ENCODE data around the gene MEI1. TPM values are rescaled to one million over a fixed set of nuclear protein-coding genes. Genes with fewer than 3 reads are reported as not detected.

MEI1 gene
- polyA plus RNA-seq, 1 donor from 2014 or later, result not detected

GRCh38 chr22:41832553-41833368 lies 133.5 kb downstream of the MEI1 start, which contains the start of gene SREBF2:
Gene SREBF2, plus strand, starts transcription at chr22:41833105. Its CDS starts 166 bp downstream, at chr22:41833271.
- Histone ChIP-seq H3K4me2 (ENCODE audit: low read length) (peak within 1 kb of the TSS; percentile 99), H3K9ac (ENCODE audit: low read length) (peak within 1 kb of the TSS; percentile 98), H3K36me3 (ENCODE audit: insufficient read depth, low read length) (peaks cover 7% of the 10 kb centered on the region), H3K27ac (ENCODE audit: low read length) (peak within 1 kb of the TSS; percentile 99), H2AFZ (ENCODE audit: low read depth, low read length) (peak within 1 kb of the TSS; percentile 68), H3K4me3 (ENCODE audit: low read length) (peak within 1 kb of the TSS; percentile 98), H3F3A (ENCODE audit: insufficient read depth, low read length, poor library complexity, severe bottlenecking) (peaks cover 4% of the 10 kb centered on the region), H4K20me1 (ENCODE audit: insufficient read depth) (no peaks in the 10 kb centered on the region), H3K27me3 (ENCODE audit: insufficient read depth, low read depth, low read length) (no peaks in the 10 kb centered on the region), H3K79me2 (replicated peaks; ENCODE audit: insufficient read depth, low read length) (peaks cover 44% of the 10 kb centered on the region), H3K9me2 (ENCODE audit: insufficient read depth, low read length) (no peaks in the 10 kb centered on the region), H3K9me3 (ENCODE audit: low read length) (no peaks in the 10 kb centered on the region)
- TF ChIP-seq REST (IDR thresholded peaks at IDR 0.05; ENCODE audit: borderline replicate concordance) (peak; percentile 53), SMC3 (conservative IDR thresholded peaks at IDR 0.05; ENCODE audit: poor library complexity) (peak; percentile 27), RAD21 (conservative IDR thresholded peaks at IDR 0.05) (peak; percentile 20), MXI1 (conservative IDR thresholded peaks at IDR 0.05; ENCODE audit: poor library complexity, severe bottlenecking) (no peak), EZH2 (IDR thresholded peaks at IDR 0.05; ENCODE audit: borderline replicate concordance, insufficient read depth, low read length, poor library complexity, severe bottlenecking) (no peak), POLR2AphosphoS5 (IDR thresholded peaks at IDR 0.05) (peak; percentile 85), TAF1 (IDR thresholded peaks at IDR 0.05; ENCODE audit: low read depth) (peak; percentile 74), EP300 (conservative IDR thresholded peaks at IDR 0.05; ENCODE audit: poor library complexity, severe bottlenecking) (peak; percentile 96), CTCF (IDR thresholded peaks at IDR 0.05; ENCODE audit: poor library complexity, severe bottlenecking) (no peak)

- Histone ChIP-seq H3K27ac (ENCODE audit: low read length) (peak overlapping the region; percentile 99), H2AFZ (ENCODE audit: low read depth, low read length) (peak overlapping the region; percentile 4), H3K27me3 (ENCODE audit: insufficient read depth, low read depth, low read length) (no peaks in the 10 kb centered on the region), H3K36me3 (ENCODE audit: insufficient read depth, low read length) (peaks cover 7% of the 10 kb centered on the region), H3K9me2 (ENCODE audit: insufficient read depth, low read length) (no peaks in the 10 kb centered on the region), H3K9ac (ENCODE audit: low read length) (peak overlapping the region; percentile 98), H3F3A (ENCODE audit: insufficient read depth, low read length, poor library complexity, severe bottlenecking) (peaks cover 5% of the 10 kb centered on the region), H3K9me3 (ENCODE audit: low read length) (no peaks in the 10 kb centered on the region), H3K4me3 (ENCODE audit: low read length) (peak overlapping the region; percentile 98), H3K79me2 (replicated peaks; ENCODE audit: insufficient read depth, low read length) (peaks cover 51% of the 10 kb centered on the region), H4K20me1 (ENCODE audit: insufficient read depth) (no peaks in the 10 kb centered on the region), H3K4me2 (ENCODE audit: low read length) (peak overlapping the region; percentile 99)
- TF ChIP-seq TAF1 (IDR thresholded peaks at IDR 0.05; ENCODE audit: low read depth) (no peak), EZH2 (IDR thresholded peaks at IDR 0.05; ENCODE audit: borderline replicate concordance, insufficient read depth, low read length, poor library complexity, severe bottlenecking) (no peak), MXI1 (conservative IDR thresholded peaks at IDR 0.05; ENCODE audit: poor library complexity, severe bottlenecking) (peak; percentile 72), SMC3 (conservative IDR thresholded peaks at IDR 0.05; ENCODE audit: poor library complexity) (no peak), REST (IDR thresholded peaks at IDR 0.05; ENCODE audit: borderline replicate concordance) (no peak), RAD21 (conservative IDR thresholded peaks at IDR 0.05) (no peak), CTCF (IDR thresholded peaks at IDR 0.05; ENCODE audit: poor library complexity, severe bottlenecking) (no peak), POLR2AphosphoS5 (IDR thresholded peaks at IDR 0.05) (peak; percentile 57), EP300 (conservative IDR thresholded peaks at IDR 0.05; ENCODE audit: poor library complexity, severe bottlenecking) (no peak)
Observed at GRCh38 chr22:41833369-41834004, 134.2 kb downstream of the MEI1 start.
